Frontal cortex (tissue), 4 donors: ENCODE data around the gene SMG6. TPM values are rescaled to one million over a fixed set of nuclear protein-coding genes. Genes with fewer than 3 reads are reported as not detected.
"Not testable (repeated sequence)": the region's sequence is repeated elsewhere in the genome, so short reads cannot be mapped to it uniquely, and the experiment has no call there.

Experiments used
- DNase-seq, 2 donors: peaks; one replicate each; pipeline ENCODE4 v3.0.0; 2012; ENCODE audit warnings: low spot score in 2 of 2
- FAIRE-seq: peaks from 2 replicates; lab custom pipeline; 2012; peaks lifted over from hg19 to GRCh38; lab: Jason Lieb, UNC
- total RNA-seq: library from RNA; depleted of rRNA; stranded (reverse); fragments of >200 nt; gene quantifications from one replicate; pipeline ENCODE4 v1.2.3, GENCODE V29; 2014
- donor health status: control.
- donor health status: control.
- donor health status: control.

The SMG6 gene
- total RNA-seq, 1 donor from 2014 or later = 17.5 TPM

DNA sequence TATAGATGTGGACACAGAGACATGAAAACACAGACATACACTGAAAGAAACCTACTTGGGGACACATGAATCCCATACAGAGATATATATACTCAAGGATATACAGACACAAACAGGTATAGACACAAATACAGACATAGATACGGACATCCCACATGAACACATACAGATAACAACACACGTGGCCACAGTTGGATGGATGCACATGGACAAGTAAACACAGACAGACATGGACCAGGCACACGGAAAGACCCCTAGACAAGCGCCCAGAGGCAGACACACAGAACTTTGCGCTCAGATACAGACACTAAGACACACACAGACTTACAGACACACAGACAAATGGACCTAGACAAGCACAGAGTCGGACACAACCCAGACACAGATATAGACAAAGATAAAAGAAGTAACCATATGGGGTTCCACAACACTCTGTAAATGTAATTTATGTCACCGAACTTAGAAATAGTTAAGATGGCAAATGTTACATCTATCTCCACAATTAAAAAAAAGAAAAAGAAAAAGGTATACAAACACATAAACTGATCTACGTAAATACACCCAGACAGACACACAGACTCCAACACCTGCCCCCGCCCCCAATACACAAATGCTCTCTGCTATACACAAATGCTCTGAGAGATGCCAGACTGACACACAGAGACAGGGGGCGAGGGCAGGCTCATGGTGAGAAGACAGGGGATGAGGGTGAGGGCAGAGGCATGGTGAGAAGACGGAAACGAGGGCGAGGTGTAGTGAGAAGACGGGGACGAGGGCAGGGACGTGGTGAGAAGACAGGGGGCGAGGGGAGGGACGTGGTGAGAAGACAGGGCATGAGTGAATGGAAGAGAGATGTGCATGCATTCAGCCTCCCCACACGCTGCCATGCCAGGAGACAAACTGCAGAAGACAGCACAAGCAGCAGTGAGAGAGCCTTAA lies 118.3 kb downstream of the SMG6 start:
- DNase-seq = no peak
- no peak for FAIRE-seq

DNA sequence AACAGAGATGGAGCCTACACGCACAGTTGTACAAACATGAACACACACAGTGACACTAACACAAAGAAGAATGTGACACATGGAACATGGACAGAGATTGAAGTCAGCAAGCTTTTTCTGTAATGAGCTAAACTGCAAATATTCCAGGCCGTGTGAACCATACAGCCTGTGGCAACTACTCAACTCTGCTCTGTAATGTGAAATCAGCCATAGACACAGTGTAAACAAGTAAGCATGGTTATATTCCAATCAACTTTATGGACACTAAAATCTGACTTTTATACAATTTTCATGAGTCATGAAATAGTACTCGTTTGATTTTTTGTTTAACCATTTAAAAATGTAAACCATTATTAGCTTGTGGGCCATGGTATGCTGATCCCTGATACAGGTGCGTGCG lies 120.2 kb downstream of the SMG6 start:
- DNase-seq = no peak
- FAIRE-seq = no peak

DNA sequence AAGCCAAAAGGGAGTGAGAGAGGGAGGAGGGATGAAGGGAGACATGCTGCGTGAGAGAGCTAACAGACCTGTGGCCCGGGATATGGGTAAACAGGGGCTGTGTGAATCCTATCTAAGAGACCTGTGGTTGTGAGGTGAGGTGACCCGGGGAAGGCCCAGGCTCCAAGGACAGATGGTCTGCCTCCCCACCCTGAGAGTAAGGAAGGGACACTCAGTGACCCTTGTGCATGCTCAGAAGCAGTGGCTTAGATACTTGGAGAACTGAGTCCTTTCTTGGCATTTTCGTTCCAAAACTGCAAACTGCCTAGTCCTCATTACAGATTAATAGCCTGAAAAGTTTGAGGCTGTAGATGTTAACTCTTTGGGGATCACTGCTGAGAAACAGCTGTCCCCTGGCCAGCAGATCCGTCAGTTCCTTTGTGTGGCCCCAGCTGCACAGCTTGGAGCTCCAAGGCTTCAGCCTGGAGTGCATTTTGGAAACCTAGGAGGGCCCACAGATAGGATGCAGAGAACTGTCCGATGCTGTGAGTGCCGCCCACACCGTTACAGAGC lies 121.6 kb downstream of the SMG6 start:
- FAIRE-seq (no peak), DNase-seq (no peak)

DNA sequence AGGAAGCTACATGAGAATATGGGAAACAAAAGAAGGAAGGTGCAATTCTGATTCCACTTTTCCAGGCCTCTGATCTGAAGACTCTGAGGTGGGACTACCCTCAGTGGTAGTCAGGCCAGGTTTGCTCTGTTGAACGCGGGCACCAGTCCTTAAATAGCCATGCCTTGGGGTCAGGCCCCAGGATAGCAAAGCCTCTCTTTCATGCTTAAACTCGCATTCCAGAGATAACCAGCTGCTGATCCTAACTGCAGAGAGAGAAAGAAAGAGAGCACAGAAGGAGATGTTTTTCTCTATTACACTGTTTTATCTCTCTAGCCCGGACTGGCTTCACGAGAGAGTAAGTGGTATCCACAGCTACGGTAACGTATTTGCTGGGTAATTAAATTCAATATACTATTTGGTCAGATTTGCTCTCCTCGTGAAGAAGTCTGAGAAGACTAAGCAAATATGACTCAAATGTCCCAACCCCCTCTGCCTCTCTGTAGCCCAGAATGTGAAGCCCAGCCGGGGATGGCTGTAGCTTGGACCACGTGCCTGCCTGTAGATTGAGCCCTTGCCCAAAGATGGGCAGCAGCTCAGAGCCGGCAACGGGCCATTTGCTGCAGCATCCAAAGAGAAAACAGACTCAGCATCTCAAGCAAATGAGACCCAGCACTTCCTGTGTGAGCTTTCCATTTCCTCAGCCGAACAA lies 122.2 kb downstream of the SMG6 start:
- peak; percentile 8 to 38 for DNase-seq
- FAIRE-seq = no peak

DNA sequence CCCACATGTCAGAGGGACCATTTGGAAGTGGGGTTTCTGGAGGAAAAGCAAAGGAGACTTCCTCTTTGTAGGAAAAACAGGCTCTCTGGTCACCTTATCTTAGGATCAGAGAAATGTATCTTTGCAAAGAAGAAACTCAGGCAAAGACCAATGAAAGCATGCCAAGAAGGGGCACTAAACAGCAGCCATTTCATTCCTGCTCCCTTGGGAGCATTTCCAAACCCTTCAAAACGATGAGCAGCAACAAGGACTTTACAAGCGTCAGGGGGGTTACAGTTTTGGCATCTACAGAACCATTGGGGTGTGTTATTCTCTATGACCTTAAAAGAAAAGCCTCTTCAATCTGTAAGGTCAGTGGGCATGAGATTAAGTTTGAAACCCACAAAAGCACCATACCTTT lies 122.8 kb downstream of the SMG6 start:
- DNase-seq = no peak
- no peak for FAIRE-seq

DNA sequence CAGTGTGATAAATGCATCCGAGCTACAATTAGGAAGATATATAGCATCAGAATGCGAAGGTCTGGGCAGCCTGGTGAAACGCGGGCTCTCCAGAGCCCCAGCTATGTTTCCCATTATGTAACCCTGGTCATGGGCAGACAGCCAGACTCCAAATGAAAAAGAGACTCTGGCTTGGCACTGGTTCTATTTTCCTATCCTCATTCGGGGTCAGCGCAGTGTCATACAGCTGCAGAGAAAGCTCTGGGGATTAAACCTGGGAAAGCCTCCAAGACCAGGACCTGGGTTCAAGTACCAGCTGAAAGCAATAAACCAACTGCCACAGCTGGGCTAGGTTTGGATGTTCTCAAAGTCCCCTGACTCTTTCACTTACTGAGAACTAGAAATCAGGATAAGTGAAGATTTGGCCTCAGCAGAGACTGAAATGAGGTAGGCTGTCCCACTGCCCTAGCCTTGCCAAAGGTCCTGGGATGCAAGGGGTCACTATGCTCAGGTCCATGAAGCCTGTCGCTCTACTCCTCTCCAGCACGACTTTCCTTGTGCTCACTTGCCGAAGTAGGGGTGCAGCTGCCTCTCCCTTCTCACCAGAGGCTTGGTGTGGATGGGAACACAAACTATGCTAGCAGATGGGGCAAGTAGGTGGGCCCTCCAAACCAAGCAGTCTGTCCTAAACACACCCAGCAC lies 123.8 kb downstream of the SMG6 start:
- no peak for FAIRE-seq
- DNase-seq = peak in 1 of 2 donors; percentile 51

DNA sequence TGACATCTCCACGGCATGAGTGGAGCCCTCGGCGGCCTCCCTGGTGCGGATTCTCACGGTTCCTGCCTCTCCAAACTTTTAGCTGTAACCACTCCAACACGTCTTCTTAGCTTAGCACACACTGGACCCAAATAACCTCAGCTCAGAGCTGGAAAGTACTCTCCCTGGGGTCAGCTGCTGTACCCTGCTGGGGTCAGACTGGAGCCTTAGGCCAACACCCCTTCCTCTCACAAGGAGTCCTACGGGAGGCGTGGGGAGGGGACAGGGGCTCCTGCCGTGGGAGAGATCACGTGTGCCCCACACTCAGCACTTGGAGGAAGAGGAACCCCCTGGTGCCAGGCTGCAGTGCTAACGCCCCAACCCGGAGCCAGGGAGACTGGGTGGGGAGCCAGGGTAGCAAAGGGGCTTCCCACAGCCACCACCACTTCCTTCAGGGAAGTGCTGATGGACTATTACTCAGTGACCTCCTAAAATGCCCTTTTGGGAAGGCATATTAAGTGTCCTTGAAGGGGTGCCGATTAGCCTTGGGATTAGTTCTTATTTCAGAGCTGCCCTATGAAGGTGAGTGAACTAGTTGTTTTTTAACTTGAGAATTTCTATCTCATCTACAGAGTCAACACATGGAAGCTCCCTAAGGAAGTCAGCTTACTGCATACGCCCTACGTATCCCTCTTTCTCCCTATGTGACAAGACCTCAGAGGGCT lies 124.6 kb downstream of the SMG6 start:
- DNase-seq = no peak
- no peak for FAIRE-seq

DNA sequence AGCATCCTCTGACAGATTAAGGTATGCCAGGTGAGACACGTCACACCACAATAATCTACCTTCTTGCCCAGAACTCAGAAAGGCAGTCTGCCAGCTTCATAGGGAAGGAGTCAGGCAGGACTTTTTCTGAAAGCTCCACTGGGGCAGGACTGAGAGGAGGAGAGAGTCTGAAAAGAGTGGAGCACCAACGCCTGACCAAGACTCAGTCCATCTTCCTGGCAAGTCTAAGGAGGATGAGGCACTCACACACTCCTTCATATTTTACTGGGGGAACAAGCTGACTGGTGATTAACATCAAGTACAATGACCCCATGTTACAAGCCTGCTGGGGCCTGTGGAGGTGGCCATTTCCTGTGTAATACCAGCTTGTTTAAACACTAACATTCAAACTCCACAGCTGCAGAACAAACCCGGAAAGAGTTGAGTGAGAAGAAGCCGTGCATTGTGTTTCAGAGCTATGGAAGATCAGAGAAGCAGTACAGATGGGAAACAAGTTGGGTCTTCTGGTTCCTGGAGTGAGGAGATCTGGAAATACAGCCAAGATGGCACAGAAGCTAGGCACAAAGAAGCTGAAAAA lies 126.3 kb downstream of the SMG6 start:
- FAIRE-seq (no peak), DNase-seq (no peak)

DNA sequence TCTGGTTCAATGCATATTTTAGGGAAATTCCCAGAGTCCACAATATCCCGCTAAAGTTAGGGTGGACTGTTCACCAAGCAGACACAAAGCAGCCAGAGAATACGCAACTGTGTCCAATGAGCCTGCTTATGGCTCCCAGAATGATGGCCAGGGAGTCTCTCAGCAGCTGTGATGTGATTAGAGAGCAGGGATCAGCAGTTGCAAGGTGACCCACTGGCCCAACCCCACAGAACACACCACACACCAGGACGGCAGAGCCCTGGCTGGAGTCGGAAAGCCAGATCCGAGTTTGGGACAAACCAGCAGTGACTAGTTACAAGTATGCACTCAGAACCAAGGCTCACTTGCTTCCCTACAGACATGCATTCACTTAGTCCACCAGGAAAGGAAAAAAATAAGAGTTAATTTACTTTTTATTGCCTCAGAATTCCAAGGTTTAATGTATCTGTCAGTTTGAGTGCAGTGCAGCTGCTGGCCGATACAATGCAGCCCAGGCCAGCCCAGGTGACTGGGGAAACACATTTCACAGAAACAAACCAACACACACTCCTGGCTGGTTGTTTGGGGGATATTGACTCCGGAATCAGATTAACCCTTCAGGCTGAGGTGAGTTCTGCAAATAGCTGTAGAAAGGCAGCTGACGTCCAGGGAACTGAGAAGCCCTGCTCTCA lies 127.0 kb downstream of the SMG6 start:
- DNase-seq = no peak
- no peak for FAIRE-seq

DNA sequence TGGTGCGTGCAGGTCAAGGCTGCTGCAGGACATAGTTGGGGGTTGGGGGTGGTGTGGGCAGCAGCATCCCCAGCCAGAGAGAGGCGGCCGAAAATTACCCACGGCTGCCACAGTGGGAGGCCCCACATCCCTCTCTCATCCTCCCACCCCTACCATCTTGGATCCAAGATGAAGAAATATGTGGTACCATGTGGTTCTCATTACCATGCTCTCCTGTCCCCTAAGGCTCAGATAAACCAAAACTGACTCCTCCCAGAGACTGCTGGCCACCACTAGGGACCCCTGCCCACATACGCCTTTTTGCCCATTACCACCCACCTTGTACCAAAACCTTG lies 128.3 kb downstream of the SMG6 start:
- FAIRE-seq (no peak), DNase-seq (no peak)

DNA sequence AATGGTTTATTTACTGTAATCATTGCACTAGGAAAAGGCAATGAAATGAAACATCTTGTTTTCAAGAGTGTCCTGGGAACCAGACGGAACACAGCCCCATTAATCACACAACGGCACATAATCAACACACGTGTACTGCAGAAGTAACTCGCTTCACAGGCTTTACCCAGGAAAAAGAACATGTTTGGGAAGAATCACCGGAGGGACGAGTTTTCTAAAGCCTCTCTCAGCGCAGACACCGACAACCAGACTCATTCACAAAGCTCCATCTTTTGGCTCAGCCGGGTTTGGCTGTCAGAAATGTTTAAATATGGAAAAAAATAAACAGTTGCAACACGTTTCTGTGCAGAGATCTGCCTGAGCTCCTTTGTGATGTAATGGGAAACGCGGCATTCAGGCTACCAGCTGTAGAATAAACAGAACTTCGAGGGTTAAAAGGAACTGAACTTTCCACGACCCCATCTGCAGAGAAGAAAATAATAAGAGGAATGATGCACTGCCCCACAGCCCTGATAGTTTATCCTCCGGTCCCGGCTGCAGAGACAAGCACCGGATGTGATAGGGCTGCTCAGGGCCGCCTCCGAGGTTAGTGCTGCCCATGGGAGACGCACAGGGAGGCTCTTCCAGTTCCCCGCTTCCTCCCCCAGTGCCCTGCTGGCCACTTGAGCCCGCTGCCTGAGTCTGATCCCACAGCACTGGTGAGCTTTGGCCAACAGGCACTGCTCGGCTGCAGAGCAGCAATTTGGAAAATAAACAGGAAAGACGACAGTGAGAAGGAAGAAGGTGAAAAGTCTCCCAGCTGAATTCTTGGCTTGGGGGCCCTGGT lies 128.9 kb downstream of the SMG6 start:
- no peak for DNase-seq
- FAIRE-seq = no peak

DNA sequence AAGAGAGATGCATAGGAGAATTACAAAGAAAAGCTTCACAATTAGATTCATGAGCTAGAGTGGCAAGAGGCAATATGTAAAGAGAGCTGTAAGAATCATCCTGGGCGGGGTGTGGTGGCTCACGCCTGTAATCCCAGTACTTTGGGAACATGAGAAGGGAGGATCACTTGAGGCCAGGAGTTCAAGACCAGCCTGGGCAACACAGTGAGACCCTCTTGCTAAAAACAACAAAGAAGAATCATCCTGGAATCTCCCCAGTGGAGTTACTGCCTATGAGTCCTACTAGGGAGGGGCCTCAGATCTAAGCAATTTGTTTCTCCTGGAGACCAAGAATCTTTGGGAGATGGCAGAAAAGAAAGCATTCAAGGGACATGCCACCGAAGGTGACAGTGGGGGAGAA lies 129.6 kb downstream of the SMG6 start:
- DNase-seq = no peak
- no peak for FAIRE-seq

DNA sequence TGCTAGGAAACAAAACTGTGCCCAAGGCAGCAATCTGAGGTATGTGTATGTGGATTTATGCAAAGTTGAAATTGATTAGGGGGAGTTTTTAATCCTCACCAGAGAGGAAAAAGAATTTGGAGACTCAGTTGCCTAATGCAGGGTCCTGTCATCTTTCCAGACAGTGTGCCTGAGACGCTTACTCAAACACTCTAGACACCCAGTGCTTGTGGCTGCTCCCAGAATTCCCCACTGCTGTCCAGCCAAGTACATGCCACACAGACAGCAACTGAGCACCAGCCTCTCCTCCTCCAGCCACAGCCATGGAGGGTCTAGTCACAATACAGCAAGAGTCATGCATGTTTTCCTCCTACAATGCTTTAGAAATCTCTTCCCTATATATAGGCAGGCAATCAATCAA lies 130.6 kb downstream of the SMG6 start:
- DNase-seq (no peak), FAIRE-seq (no peak)

DNA sequence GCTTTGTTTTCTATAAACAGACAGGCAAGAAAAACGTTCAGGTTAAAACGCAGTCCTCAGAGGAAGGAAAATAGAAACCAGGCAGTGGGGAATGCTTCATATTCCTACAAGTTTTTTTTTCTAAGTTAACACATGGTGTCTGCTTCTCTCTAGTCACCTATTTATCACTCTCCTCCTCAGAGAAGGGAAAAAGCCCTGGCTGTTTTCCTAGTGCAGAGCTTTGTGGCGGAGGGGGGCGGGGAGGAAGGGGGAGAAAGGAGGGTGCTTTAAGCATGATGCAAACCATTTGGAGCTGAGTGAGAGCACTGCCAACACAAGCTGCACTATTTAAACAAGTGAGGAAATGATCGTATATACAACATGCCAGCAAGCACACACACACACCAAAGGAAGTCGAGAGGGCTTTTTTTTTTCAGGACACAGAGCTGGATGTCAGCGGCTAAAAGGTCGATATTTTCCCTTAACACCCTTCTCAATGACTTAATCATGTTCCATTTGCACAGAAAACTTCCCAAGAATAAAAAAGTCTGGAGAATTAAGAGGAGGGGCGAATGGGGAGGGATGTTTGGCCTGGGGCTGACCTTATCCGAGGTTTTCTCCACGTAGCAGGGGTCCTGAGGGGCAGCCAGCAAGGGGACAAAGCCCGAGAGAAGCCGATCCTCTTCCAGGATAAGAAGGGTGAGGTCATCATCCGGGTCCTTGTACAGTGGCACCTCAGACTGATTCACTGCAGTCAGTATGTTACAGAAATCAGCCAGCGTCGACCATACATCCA lies 131.3 kb downstream of the SMG6 start:
- DNase-seq (no peak), FAIRE-seq (no peak)

DNA sequence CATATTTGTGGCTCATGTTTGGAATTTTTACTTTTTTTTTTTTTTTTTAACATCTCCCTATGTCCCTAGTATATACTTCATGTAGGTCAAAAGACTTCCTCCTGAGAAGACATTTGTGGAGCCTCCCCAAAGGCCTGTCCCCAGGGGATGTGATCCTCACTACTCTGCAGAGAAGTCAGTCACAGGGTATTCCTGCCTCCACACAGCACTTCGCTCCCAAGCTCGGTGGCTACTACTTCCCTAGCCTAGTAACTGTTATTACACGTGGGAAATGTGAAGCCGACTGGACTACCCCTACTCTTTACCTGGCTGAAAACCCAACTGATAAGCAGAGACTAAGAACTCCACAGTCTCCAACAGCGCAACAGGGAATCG lies 131.9 kb downstream of the SMG6 start:
- DNase-seq = no peak
- no peak for FAIRE-seq

DNA sequence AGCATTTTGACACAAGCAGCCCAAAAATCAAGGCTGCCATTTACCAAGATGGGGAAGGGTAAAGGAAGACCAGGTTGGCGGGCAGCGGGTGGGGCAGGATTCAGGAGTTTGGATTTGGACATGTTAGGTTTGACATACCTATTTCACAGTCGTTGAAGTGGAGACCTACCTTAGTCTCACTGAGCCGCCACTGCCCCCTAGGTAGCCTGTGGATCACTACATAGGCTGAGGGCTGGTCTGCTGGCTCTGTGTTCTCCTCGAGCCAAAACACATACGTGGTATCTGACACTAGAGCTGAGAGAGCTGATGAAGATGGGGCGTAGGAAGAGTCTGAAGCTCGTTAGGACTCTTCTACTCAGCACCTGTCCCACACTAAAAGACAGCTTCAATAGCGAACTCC lies 133.6 kb downstream of the SMG6 start:
- no peak for FAIRE-seq
- DNase-seq = no peak

DNA sequence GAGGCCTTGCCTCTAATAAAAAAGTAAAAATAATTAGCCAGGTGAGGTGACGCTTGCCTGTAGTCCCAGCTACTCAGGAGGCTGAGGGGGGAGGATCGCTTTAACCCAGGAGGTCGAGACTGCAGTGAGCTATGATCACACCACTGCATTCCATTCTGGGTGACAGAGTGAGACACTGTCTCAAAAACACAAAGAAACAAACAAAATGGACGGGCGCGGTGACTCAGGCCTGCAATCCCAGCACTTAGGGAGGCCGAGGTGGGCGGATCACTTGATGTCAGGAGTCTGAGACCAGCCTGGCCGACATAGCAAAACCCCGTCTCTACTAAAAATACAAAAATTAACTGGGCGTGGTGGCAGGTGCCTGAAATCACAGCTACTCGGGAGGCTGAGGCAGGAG lies 137.9 kb downstream of the SMG6 start:
- DNase-seq, FAIRE-seq: not testable (repeated sequence)

DNA sequence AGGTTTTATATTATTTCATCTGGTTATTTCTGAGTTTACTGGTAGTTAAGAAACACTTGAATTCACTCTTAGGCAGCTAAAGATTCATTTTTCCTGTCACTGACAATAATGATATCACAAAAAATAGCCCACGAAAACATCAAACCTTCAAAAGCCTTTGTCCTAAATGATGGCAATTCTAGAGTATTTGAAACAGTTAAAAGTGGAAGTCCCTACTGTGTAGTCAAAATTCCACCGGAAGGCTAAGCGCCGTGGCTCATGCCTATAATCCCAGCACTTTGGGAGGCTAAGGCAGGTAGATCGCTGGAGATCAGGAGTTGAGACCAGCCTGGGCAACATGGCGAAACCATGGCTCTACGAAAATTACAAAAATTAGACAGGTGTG lies 145.2 kb downstream of the SMG6 start:
- DNase-seq = no peak
- no peak for FAIRE-seq
